T-helper 17 cell (primary cell): ENCODE data around the gene STRIT1. TPM values are rescaled to one million over a fixed set of nuclear protein-coding genes. Genes with fewer than 3 reads are reported as not detected.

Experiments used
- ATAC-seq: fragments of 150-1000 bp; cut with Tn5 transposase; 2 replicates; pipeline ENCODE4 v1.10.0; 2021; ENCODE audit warnings: mild to moderate bottlenecking, moderate library complexity
- DNase-seq, 3 donors: peaks; one replicate each; pipeline versions ENCODE4 v3.0.0 to v3.0.0-alpha.2; 2020 to 2021
- H3K9me3 ChIP-seq: one replicate; pipeline ENCODE4 v1.7.0; 2013; ENCODE audit warnings: low read length, mild to moderate bottlenecking; ENCODE audit not compliant: control insufficient read depth, poor library complexity, severe bottlenecking
- H3K27ac Mint-ChIP-seq: one replicate; pipeline ENCODE4 v1.8.0; 2022; ENCODE audit warnings: mild to moderate bottlenecking, moderate library complexity, mixed read lengths
- H3K27me3 Mint-ChIP-seq: one replicate; pipeline ENCODE4 v1.8.0; 2022; ENCODE audit warnings: mixed read lengths
- H3K36me3 Mint-ChIP-seq: one replicate; pipeline ENCODE4 v1.8.0; 2022; ENCODE audit warnings: low read depth, mixed read lengths
- H3K4me1 Mint-ChIP-seq: one replicate; pipeline ENCODE4 v1.8.0; 2022; ENCODE audit warnings: mild to moderate bottlenecking, mixed read lengths
- H3K4me3 Mint-ChIP-seq: one replicate; pipeline ENCODE4 v1.8.0; 2022; ENCODE audit warnings: mild to moderate bottlenecking, moderate library complexity, mixed read lengths
- total RNA-seq, 4 donors: library from RNA in 2 of 4; stranded (reverse) in 2 of 4; gene quantifications; one replicate each; pipeline ENCODE4 v1.2.3 and lab custom pipeline; 2022 to 2026

The STRIT1 gene
- total RNA-seq, 2 donors from 2014 or later: not detected

DNA sequence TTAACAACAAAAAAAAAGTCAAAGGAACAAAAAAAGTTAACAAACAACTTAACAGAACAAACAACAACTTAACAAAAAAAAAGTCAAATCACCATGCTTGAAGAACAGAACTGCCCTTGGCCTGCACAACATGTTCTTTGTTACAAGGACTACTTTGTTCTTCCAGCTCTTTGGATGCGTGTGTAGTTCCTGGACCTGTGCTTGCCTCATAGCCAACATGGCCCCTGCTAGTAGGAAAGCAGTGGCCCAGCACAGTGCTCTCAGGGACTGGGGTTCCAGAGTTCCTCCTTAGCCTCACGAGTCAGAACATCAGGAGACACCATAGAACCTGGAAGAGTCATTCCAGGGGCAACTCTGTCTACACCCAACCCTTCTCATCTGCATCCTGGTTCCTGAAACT, 10.9 kb upstream of the STRIT1 start:
- Mint-ChIP-seq H3K36me3 (no peaks in the 10 kb centered on the region), H3K27ac (no peak overlapping the region), H3K4me1 (no peaks in the 10 kb centered on the region), H3K27me3 (no peaks in the 10 kb centered on the region), H3K4me3 (no peak overlapping the region)
- DNase-seq (no peak), ATAC-seq (no peak)
- no peaks in the 10 kb centered on the region for H3K9me3 ChIP-seq

- no peak for ATAC-seq
- Mint-ChIP-seq H3K27ac (no peak overlapping the region), H3K36me3 (no peaks in the 10 kb centered on the region), H3K27me3 (no peaks in the 10 kb centered on the region), H3K4me3 (no peak overlapping the region), H3K4me1 (no peaks in the 10 kb centered on the region)
- DNase-seq: no peak
- H3K9me3 ChIP-seq: no peaks in the 10 kb centered on the region
Measured at GRCh38 chr3:155303540-155304097, 10.1 kb upstream of the STRIT1 start.

DNA sequence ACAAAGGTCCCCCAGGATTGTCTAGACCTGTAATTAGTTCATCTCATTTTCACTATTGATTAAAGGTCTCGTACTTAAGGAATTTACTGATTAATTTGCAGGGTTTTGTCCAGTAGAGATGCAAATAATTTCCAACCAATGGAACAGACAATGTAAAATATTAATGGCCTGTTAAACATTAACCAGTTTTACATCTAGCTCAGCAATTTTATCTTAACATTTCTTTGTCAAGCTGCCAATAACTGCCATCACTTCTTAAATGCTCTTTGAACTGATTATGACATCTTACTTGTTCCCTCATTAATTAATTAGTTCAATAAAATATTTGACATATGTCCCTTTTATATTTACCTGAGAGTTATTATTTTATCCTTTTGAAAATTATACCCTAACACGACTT, 9.4 kb upstream of the STRIT1 start:
- ATAC-seq: no peak

GRCh38 chr3:155302481-155302880, 9.0 kb upstream of the STRIT1 start:
- Mint-ChIP-seq H3K27ac (no peak overlapping the region), H3K4me3 (no peak overlapping the region), H3K36me3 (no peaks in the 10 kb centered on the region), H3K27me3 (no peaks in the 10 kb centered on the region), H3K4me1 (no peaks in the 10 kb centered on the region)
- ATAC-seq (no peak), DNase-seq (no peak)
- no peaks in the 10 kb centered on the region for H3K9me3 ChIP-seq

More for the DNA sequence above, 9.4 kb upstream of the STRIT1 start:
- Mint-ChIP-seq H3K36me3 (no peaks in the 10 kb centered on the region), H3K27me3 (no peaks in the 10 kb centered on the region), H3K27ac (no peak overlapping the region), H3K4me3 (no peak overlapping the region), H3K4me1 (no peaks in the 10 kb centered on the region)
- no peak for DNase-seq
- H3K9me3 ChIP-seq: no peaks in the 10 kb centered on the region

DNA sequence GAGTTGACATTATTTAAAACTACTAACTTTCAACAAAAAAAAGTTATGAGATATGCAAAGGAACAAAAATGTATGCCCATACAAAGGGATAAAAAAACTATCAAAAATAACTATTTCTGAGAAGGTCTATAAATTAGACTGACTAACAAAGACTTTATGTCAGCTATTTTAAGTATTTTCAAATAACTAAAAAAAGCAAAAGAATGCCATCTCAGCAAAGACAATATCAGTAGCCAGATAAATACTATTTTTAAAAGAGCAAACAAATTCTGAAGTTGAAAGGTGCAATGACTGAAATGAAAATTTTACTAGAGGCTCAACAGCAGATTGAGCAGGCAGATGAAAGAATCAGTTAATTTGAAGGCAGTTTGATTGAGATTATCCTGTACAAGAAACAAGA, 3.6 kb upstream of the STRIT1 start:
- no peak for DNase-seq
- no peak for ATAC-seq
- H3K27me3 Mint-ChIP-seq: peaks cover 6% of the 10 kb centered on the region
- no peak overlapping the region for H3K4me3 Mint-ChIP-seq
- no peaks in the 10 kb centered on the region for H3K9me3 ChIP-seq
- H3K36me3 Mint-ChIP-seq: no peaks in the 10 kb centered on the region
- no peak overlapping the region for H3K27ac Mint-ChIP-seq
- H3K4me1 Mint-ChIP-seq: no peaks in the 10 kb centered on the region

GRCh38 chr3:155296413-155296812, 2.9 kb upstream of the STRIT1 start:
- Mint-ChIP-seq H3K4me3 (no peak overlapping the region), H3K4me1 (no peaks in the 10 kb centered on the region), H3K36me3 (no peaks in the 10 kb centered on the region), H3K27ac (no peak overlapping the region), H3K27me3 (peaks cover 6% of the 10 kb centered on the region)
- H3K9me3 ChIP-seq: no peaks in the 10 kb centered on the region
- no peak for DNase-seq
- no peak for ATAC-seq

GRCh38 chr3:155292693-155293092, 790 bp downstream of the STRIT1 start:
- Mint-ChIP-seq H3K36me3 (no peaks in the 10 kb centered on the region), H3K4me3 (no peak overlapping the region), H3K27me3 (peaks cover 6% of the 10 kb centered on the region), H3K27ac (no peak overlapping the region), H3K4me1 (no peaks in the 10 kb centered on the region)
- ATAC-seq (no peak), DNase-seq (no peak)
- no peaks in the 10 kb centered on the region for H3K9me3 ChIP-seq

- no peaks in the 10 kb centered on the region for H3K4me1 Mint-ChIP-seq
- H3K9me3 ChIP-seq: no peaks in the 10 kb centered on the region
- no peak overlapping the region for H3K4me3 Mint-ChIP-seq
- DNase-seq (no peak), ATAC-seq (no peak)
- no peaks in the 10 kb centered on the region for H3K36me3 Mint-ChIP-seq
- peaks cover 6% of the 10 kb centered on the region for H3K27me3 Mint-ChIP-seq
- no peak overlapping the region for H3K27ac Mint-ChIP-seq
Measured at GRCh38 chr3:155292133-155292532, 1.4 kb downstream of the STRIT1 start.

- Mint-ChIP-seq H3K27me3 (no peaks in the 10 kb centered on the region), H3K4me3 (no peak overlapping the region), H3K36me3 (no peaks in the 10 kb centered on the region), H3K27ac (no peak overlapping the region), H3K4me1 (no peaks in the 10 kb centered on the region)
- H3K9me3 ChIP-seq: no peaks in the 10 kb centered on the region
- no peak for ATAC-seq
- DNase-seq: no peak
Measured at GRCh38 chr3:155286736-155287135, 6.7 kb downstream of the STRIT1 start.

DNA sequence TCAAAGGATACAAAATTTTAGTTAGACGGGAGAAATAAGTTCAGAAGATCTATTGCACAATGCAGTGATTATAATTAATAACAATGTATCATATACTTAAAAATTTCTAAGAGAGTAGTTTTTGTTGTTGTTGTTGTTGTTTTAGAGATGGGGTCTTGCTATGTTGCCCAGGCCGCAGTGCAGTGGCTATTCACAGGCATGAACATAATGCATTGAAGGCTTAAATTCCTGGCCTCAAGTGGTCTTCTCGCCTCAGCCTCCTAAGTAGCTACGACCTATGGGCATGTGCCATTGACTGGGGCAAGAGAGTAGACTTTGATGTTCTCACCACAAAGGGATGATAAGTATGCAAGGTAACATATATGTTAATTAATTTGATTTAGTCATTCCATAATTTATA, 7.5 kb downstream of the STRIT1 start:
- H3K27ac Mint-ChIP-seq: no peak overlapping the region
- no peaks in the 10 kb centered on the region for H3K27me3 Mint-ChIP-seq
- H3K4me1 Mint-ChIP-seq: no peaks in the 10 kb centered on the region
- no peak overlapping the region for H3K4me3 Mint-ChIP-seq
- no peaks in the 10 kb centered on the region for H3K9me3 ChIP-seq
- no peak for DNase-seq
- no peak for ATAC-seq
- no peaks in the 10 kb centered on the region for H3K36me3 Mint-ChIP-seq

DNA sequence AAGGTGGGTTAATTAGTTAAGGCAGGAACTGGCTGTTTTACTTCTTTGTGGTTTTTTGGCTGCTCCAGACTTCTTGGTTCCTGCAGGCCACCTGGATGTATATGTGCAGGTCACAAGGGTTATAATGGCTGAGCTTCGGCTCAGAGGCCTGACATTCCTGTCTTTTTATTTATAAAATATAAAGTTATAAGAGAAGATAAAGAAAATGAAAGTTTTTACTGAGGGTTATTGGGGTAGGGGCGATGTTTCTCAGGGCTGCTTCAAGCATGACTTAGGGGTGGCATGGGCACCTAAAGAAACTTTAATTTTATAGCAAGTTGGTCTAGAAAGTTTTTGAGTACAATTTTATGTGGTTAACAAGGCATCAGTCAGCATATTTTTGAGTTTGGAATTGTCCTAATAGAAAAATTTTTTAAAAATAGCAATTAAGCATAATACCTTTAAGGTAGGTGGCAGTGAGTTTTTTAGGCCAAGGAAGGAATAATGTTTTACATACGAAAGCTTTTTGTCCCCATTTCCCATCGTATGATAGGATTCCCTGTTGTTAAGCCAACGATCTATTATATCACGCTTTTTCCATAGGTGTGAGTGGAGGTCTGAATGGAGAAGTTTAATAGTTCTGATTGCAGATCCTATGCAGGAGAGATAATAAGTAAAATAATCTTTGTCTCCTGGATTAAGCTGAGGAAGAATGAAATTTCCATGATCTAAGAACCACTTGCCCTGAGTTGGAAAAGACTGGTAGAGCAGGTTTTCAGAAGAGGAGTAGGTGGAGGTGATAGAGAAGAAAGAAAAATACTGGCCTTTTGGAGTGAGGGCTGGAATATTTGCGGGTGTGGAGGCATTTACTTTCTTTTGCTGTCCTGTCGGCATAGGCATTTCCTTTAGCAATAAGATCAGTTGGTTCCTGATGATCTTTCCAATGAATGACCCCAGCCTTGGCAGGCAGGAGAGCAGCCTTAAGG, 10.1 kb downstream of the STRIT1 start:
- DNase-seq: no peak
- Mint-ChIP-seq H3K36me3 (no peaks in the 10 kb centered on the region), H3K27ac (no peak overlapping the region), H3K4me3 (no peak overlapping the region), H3K4me1 (no peaks in the 10 kb centered on the region), H3K27me3 (no peaks in the 10 kb centered on the region)
- ATAC-seq: no peak
- H3K9me3 ChIP-seq: no peaks in the 10 kb centered on the region

DNA sequence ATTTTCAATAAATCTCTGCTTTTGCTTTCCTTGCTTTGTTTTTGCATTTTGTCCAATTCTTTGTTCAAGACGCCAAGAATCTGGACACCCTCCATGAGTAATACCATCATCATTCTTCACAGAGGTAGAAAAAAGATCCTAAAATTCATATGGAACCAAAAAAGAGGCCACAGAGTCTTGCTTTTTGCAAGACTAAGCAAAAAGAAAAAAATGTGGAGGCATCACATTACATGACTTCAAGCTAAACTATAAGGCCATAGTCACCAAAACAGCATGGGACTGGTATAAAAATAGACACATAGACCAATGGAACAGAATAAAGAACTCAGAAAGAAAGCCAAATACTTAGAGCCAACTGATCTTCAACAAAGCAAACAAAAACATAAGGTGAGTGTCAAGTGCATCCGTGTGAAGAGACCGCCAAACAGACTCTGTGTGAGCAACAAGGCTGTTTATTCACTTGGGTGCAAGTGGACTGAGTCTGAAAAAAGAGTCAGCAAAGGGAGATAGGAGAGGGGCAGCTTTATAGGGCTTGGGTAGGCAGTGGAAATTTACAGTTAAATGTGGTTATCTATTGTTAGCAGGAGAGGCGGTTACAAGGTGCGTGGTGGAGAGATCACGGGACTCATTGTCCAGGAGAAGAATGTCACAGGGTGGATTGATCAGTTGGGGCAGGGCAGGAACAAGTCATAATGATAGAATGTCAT, 10.9 kb downstream of the STRIT1 start:
- H3K4me3 Mint-ChIP-seq: no peak overlapping the region
- DNase-seq: no peak
- no peak for ATAC-seq
- H3K4me1 Mint-ChIP-seq: no peaks in the 10 kb centered on the region
- H3K9me3 ChIP-seq: no peaks in the 10 kb centered on the region
- no peak overlapping the region for H3K27ac Mint-ChIP-seq
- no peaks in the 10 kb centered on the region for H3K27me3 Mint-ChIP-seq
- H3K36me3 Mint-ChIP-seq: no peaks in the 10 kb centered on the region

GRCh38 chr3:155281912-155282311, 11.6 kb downstream of the STRIT1 start:
- DNase-seq: no peak
- no peaks in the 10 kb centered on the region for H3K9me3 ChIP-seq
- Mint-ChIP-seq H3K27ac (no peak overlapping the region), H3K36me3 (no peaks in the 10 kb centered on the region), H3K4me1 (no peaks in the 10 kb centered on the region), H3K27me3 (no peaks in the 10 kb centered on the region), H3K4me3 (no peak overlapping the region)
- ATAC-seq: no peak
